GM21528 (cell line): ENCODE data around the gene CASK.
"Not testable (repeated sequence)": the region's sequence is repeated elsewhere in the genome, so short reads cannot be mapped to it uniquely, and the experiment has no call there.

Experiments
- ATAC-seq: cut with Tn5 transposase; IDR thresholded peaks from one replicate; pipeline ENCODE4 v1.9.1; 2021; ENCODE audit warnings: mild to moderate bottlenecking, moderate library complexity; ENCODE audit not compliant: unreplicated experiment, low FRiP score

The CASK gene

DNA sequence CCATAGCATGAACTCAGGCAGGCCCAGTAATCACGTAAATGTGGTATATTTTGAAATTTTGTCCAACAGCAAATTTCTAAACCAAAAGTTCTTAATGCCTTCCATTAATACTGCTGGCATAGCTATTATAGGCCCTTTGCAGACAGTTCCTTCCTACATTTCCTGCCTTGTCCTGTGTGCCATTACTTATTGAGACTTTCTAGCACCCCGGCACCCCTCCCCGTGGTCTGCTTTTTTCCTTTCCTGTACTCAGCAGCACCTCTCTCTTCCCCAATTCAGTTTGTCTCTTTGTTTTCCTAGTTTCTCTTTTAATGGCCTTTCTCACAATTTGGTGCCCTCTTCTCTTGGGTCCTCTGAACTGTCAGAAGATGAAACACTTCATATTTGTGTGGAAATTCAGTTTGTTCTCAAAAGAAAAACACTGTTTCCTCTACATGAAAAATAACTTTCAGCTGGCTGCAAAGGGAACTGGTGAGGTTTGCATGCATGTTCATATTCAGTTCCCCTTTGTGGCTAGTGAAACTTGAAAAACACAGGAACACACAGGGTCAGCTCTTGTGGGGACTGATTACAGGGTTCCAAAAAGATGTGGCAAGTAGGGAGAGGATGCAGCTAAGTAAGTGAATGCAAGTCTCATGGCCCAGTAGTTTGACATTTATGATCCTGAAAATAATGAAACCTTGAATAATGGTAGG is 217.5 kb downstream of the CASK start:
- no peak for ATAC-seq

- no peak for ATAC-seq
Measured at GRCh38 chrX:41705042-41705441, 218.3 kb downstream of the CASK start.

- ATAC-seq = no peak
Measured at GRCh38 chrX:41703574-41704029, 219.8 kb downstream of the CASK start.

- no peak for ATAC-seq
Measured at GRCh38 chrX:41695426-41695825, 227.9 kb downstream of the CASK start.

DNA sequence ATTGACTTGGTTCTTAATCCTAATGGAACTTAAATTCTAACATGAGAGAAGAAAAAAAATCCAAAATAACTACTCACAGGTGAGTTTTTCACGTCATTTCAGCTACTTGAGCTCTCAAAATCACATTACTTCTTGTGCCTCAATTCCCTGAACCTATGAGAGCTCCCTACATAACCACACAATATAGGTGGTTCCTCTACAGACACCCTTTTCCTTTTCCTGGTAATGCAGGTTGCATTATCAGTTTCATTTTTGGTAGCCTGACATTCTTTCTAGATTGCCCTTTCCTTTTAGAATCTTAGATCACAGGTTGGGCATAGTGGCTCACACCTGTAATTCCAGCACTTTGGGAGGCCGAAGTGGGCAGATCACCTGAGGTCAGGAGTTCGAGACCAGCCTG is 230.3 kb downstream of the CASK start:
- ATAC-seq = no peak

GRCh38 chrX:41692162-41692749 is 231.1 kb downstream of the CASK start:
- ATAC-seq = no peak

- ATAC-seq = no peak
Measured at GRCh38 chrX:41689711-41690110, 233.6 kb downstream of the CASK start.

GRCh38 chrX:41688835-41689234 is 234.5 kb downstream of the CASK start, which contains the start of gene GPR34:
TSS of gene GPR34 (plus strand) at chrX:41688973. CDS start at chrX:41695634, 6,661 bp downstream.
- no peak for ATAC-seq

DNA sequence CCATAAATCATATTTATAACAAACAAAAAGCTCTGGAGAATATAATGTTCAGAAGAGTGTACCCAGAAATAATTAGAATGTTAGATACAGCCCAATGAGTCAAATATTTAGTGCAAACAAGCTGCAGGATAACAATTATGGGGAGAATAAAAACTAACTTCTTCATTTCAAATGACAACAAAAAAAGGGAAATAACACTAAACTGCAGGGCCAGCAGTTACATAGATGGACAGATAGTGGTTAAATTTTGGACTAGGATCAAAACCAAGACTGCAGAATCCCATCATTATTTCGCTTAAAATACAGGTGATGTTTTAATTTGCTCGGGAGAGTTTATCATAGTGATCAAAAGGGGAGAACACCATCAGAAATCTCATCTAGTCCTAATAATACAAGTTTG is 235.2 kb downstream of the CASK start:
- no peak for ATAC-seq

GRCh38 chrX:41686788-41687187 is 236.6 kb downstream of the CASK start:
- ATAC-seq = no peak

GRCh38 chrX:41684940-41685339 is 238.4 kb downstream of the CASK start:
- no peak for ATAC-seq

- no peak for ATAC-seq
Measured at GRCh38 chrX:41684138-41684537, 239.2 kb downstream of the CASK start.

- no peak for ATAC-seq
Measured at GRCh38 chrX:41677183-41678060, 245.9 kb downstream of the CASK start.

DNA sequence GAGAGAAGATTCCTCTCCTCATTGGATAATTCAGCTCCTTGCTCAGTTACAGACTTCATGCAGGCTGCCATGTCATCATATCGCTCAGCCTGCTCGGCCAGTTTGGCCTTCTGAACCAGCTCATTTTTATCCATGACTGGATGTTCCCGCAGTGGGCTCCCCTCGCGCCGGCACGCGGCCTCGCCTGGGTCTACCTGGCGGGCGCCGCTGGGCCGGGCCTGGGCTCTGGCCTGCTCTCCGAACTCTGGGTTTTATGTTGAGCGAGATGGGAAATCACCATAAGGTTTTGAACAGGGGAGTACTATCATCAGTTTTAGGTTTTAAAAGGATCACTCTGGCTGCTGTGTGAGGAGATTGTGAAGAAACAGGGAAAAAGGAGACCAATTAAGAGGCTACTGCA is 247.0 kb downstream of the CASK start:
- not testable (repeated sequence) for ATAC-seq

DNA sequence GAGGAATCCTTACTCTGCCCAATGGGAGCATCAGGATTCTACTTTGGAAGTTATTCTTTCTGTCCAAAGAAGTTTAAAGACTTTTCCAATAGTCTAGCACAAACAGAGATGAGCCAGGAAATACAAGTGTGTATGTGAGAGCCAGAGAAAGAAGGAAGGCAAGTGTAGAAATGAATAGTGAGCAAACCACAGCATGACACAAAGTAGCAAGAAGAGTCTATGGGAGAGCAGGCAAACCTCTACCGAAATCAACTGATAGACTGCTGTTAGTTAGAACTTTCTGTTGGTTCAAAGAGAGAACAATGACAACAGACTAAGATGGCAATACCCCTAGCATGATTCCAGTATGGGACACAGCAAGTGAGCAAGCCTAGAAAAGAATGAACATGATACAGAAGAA is 250.7 kb downstream of the CASK start:
- ATAC-seq = no peak

- ATAC-seq = no peak
Measured at GRCh38 chrX:41671082-41671481, 252.3 kb downstream of the CASK start.

- no peak for ATAC-seq
Measured at GRCh38 chrX:41670112-41670511, 253.2 kb downstream of the CASK start.

GRCh38 chrX:41667631-41668030 is 255.7 kb downstream of the CASK start:
- ATAC-seq = no peak

GRCh38 chrX:41666251-41666650 is 257.1 kb downstream of the CASK start:
- ATAC-seq = no peak

DNA sequence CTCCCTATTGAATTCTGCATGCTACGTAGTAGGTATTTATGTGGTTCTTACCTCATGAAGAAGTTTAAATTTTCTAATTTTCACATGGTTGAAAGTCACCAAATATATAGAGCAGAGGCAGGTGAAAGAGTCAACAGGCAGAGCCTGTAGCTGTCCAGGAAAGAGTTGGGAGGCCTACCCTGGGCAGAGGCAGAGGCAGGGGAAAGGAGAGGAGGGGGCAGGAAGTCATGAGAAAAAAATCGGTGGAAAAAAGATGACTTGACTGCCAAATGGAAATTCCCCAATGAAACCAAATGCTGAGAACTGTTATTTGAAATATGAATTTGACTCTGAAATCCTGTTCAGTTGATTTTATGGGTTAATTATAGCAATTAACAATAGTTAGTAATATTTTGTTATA is 257.7 kb downstream of the CASK start:
- ATAC-seq = no peak

DNA sequence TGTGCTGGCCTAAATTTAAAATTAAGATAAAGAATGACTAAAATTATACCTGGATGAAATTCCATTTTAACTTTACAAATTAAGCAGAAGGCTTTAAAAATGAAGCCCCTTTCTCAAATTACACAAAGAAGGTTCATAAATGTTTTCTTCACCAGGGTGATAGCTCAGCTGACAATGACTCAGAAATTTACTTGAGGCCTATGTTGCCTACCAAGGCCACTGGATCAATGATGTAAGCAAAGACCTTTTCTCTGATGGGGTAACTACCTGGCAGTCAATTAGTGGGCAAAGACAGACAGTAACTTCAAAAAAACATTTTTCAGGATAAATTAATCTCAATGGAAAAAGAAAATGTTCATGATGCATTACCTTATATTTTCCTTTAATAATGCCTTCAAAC is 258.4 kb downstream of the CASK start:
- ATAC-seq = no peak
